Ishikawa (cell line): ENCODE measurements around the gene ITIH3.

Experiments used
- CREB1 ChIP-seq: IDR thresholded peaks from 2 replicates; pipeline ENCODE4 v1.6.1; 2012; ENCODE audit warnings: low read depth
- FOXM1 ChIP-seq: IDR thresholded peaks from 2 replicates; pipeline ENCODE4 v1.6.1; 2012; ENCODE audit warnings: low read depth, borderline replicate concordance
- NFIC ChIP-seq: IDR thresholded peaks from 2 replicates; pipeline ENCODE4 v1.6.1; 2012
- RAD21 ChIP-seq: IDR thresholded peaks from 2 replicates; pipeline ENCODE4 v1.6.1; 2012; ENCODE audit warnings: low read depth
- YY1 ChIP-seq: IDR thresholded peaks from 2 replicates; pipeline ENCODE4 v1.6.1; 2012; ENCODE audit warnings: low read depth

DNA sequence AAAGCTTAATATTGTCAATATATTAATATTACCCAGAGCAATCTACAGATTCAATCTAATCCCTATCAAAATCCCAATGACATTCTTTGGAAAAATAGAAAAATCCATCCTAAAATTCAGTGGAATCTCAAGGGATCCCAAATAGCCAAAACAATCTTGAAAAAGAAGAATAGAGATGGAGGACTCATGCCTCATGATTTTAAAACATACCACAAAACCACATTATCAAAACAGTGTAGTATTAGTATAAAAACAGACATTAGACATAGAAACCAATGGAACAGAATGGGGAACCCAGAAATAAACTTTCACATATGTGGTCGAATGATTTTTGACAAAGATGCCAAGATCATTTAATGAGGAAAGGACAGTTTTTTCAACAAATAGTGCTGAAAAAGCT, 38.5 kb upstream of the ITIH3 start:
- TF ChIP-seq FOXM1 = no peak
- TF ChIP-seq RAD21 = no peak
- TF ChIP-seq YY1 = no peak
- TF ChIP-seq CREB1 = no peak
- no peak for TF ChIP-seq NFIC
